T-cell (primary cell): ENCODE results near the gene NEUROD1. TPM values are rescaled to one million over a fixed set of nuclear protein-coding genes. Genes with fewer than 3 reads are reported as not detected.
A peak's percentile ranks its signal among the peaks of the same experiment; 100 is the strongest.

ENCODE experiments used
- ATAC-seq, 4 experiments: fragments of 200-7000 bp in 3 of 4; fragments of 150-1000 bp in 1 of 4; cut with Tn5 transposase; replicated peaks in 1 of 4; 1 replicate in 3 of 4; 2 replicates in 1 of 4; pipeline ENCODE4 v1.10.0; 2021; ENCODE audit warnings: moderate library complexity in 3 of 4, mild to moderate bottlenecking in 2 of 4, moderate number of reproducible peaks in 1 of 4
- CTCF ChIA-PET, 2 donors: fragments of 300-600 bp; sonication (Branson Sonifier 250); formaldehyde crosslinking; loops; one replicate each; lab custom pipeline; 2022; ENCODE audit warnings: antibody characterized with exemption in 2 of 2; lab: Charles Lee
- POLR2A ChIA-PET, 2 donors: fragments of 300-600 bp; sonication (Branson Sonifier 250); formaldehyde crosslinking; loops; one replicate each; lab custom pipeline; 2022; ENCODE audit warnings: antibody characterized with exemption in 2 of 2; lab: Charles Lee
- DNase-seq, 35 experiments: peaks; one replicate each; pipeline versions ENCODE4 v3.0.0 to v3.0.0-alpha.2; 2013 to 2023
- H3K27ac ChIP-seq: one replicate; pipeline ENCODE4 v1.5.1; 2013; ENCODE audit warnings: low read length
- H3K27me3 ChIP-seq, 2 experiments: replicated peaks in 1 of 2; 1 replicate in 1 of 2; 2 replicates in 1 of 2; pipeline versions ENCODE4 v1.6.1 to v1.7.0; 2013; ENCODE audit warnings: low read length in 1 of 2, mixed read lengths in 1 of 2; ENCODE audit not compliant: control insufficient read depth in 2 of 2, insufficient read depth in 2 of 2; ENCODE audit errors: extremely low read depth in 1 of 2
- H3K36me3 ChIP-seq, 2 donors: 1 replicate in 1 of 2; 2 replicates in 1 of 2; pipeline versions ENCODE4 v1.6.1 to v1.7.0; 2013; ENCODE audit warnings: low read length in 1 of 2; ENCODE audit not compliant: control insufficient read depth in 2 of 2, insufficient read depth in 1 of 2; ENCODE audit errors: extremely low read depth in 1 of 2
- H3K4me1 ChIP-seq, 2 experiments: 1 replicate in 1 of 2; 2 replicates in 1 of 2; pipeline versions ENCODE4 v1.6.1 to v1.7.0; 2013; ENCODE audit warnings: low read length in 2 of 2, mixed read lengths in 1 of 2; ENCODE audit not compliant: insufficient read depth in 2 of 2, control insufficient read depth in 1 of 2; ENCODE audit errors: extremely low read depth in 1 of 2
- H3K4me3 ChIP-seq, 2 donors: 1 replicate in 1 of 2; 2 replicates in 1 of 2; pipeline versions ENCODE4 v1.5.1 to v1.7.0; 2013; ENCODE audit warnings: mild to moderate bottlenecking in 2 of 2, low read length in 1 of 2, moderate library complexity in 1 of 2; ENCODE audit not compliant: control insufficient read depth in 1 of 2; ENCODE audit errors: extremely low read depth in 1 of 2
- H3K9me3 ChIP-seq: 2 replicates; pipeline ENCODE4 v1.7.0; 2013
- H3K27ac Mint-ChIP-seq, 2 donors: one replicate each; pipeline ENCODE4 v1.8.0; 2020 to 2021; ENCODE audit warnings: mild to moderate bottlenecking in 2 of 2, mixed read lengths in 2 of 2
- H3K27me3 Mint-ChIP-seq, 2 donors: one replicate each; pipeline ENCODE4 v1.8.0; 2021 to 2022; ENCODE audit warnings: mixed read lengths in 2 of 2
- H3K36me3 Mint-ChIP-seq: one replicate; pipeline ENCODE4 v1.8.0; 2021; ENCODE audit warnings: mixed read lengths
- H3K4me1 Mint-ChIP-seq, 3 donors: one replicate each; pipeline ENCODE4 v1.8.0; 2020 to 2022; ENCODE audit warnings: mixed read lengths in 3 of 3, mild to moderate bottlenecking in 1 of 3
- H3K4me3 Mint-ChIP-seq, 3 donors: one replicate each; pipeline ENCODE4 v1.8.0; 2020 to 2022; ENCODE audit warnings: mild to moderate bottlenecking in 3 of 3, mixed read lengths in 3 of 3, moderate library complexity in 3 of 3
- H3K9me3 Mint-ChIP-seq, 3 donors: one replicate each; pipeline ENCODE4 v1.8.0; 2020 to 2022; ENCODE audit warnings: mixed read lengths in 3 of 3
- WGBS: methylation state at CpG from one replicate; pipeline ENCODE4 v1.1.5; 2013; ENCODE audit warnings: missing lambda C conversion rate; ENCODE audit not compliant: insufficient coverage; 5-methylcytosine and 5-hydroxymethylcytosine counted together
- total RNA-seq, 35 experiments: library from RNA in 6 of 35; stranded (reverse) in 6 of 35; fragments of 120-200 nt in 1 of 35; gene quantifications; one replicate each; pipeline versions ENCODE4 v1.2.1 to v1.2.4 and lab custom pipeline; 2013 to 2026

NEUROD1 gene
- total RNA-seq, 5 donors from 2014 or later (not counting 1 experiment from before 2014, with no cell fraction given) = not detected

DNA sequence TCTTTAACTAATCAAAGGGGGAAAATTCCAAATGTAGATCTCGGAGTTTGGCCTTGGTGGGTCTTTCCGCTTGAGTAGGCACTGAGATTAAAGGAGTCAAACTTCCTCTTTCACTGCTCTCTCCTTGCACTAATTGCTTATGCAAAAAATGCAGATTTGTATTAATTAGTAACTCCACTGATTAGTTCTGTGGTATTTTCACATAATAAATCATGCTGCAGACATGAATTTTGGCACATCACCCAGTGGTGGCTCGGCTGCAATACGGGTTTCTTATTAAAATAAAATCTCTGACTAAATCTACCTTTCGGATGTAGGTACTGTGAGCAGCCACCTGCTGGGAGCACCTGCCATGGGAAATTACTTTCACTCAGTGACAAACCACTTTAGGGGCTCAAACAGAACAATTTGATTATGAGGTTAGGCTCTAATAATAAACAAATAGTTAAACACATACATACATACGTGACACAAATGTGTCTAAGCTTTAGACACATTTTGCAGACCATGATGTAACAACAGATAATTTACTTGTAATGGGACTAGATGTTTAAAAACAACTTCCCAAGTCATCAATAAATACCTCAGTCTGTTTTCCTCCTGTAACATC, 6.4 kb upstream of the NEUROD1 start:
- CTCF ChIA-PET = interaction anchor here (0.7 to 1.3 kb wide), 2 partner anchors 29 to 667 kb away, joined by 3 to 4 read pairs; no protein-coding TSS in a partner anchor
- DNase-seq = no peak
- no peak overlapping the region for H3K4me3 ChIP-seq

DNA sequence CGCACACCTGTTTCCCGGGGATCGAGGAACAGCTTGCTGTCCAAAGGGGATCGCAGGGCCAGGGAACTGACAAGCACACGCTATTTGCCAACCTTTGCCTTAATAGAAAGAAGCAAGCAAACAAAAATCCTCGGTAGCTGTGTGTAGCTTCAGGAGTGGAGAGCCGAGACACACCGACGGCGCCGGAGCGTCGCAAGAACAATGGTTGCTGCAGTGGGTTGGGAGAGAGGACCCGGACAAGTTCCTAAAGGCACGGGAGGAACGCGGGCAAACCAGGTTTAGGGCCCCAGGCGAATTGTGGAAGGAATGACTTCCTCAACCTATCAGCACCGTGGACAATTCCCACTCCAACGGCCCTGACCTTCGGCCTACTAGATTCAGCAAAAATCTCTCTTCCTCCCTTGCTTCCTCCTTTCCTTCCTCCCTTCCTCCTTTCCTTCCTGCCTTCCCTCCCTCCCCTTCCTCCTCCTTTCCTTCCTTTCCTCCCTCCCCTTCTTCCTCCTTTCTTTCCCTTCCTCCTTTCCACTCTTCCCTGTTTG, 4.9 kb upstream of the NEUROD1 start:
- ATAC-seq (no peak), DNase-seq (no peak)
- H3K27me3 Mint-ChIP-seq = peaks cover 71 to 76% of the 10 kb centered on the region in 2 donors
- Histone ChIP-seq H3K27me3 (peaks cover 35 to 60% of the 10 kb centered on the region in 2 experiments), H3K9me3 (no peaks in the 10 kb centered on the region), H3K4me1 (peaks cover 10 to 48% of the 10 kb centered on the region in 2 experiments), H3K36me3 (no peaks in the 10 kb centered on the region), H3K27ac (no peak overlapping the region), H3K4me3 (no peak overlapping the region)
- H3K4me1 Mint-ChIP-seq = peaks cover 40 to 45% (median 40%) of the 10 kb centered on the region in 3 donors
- peak overlapping the region in 1 of 3 donors; percentile 68 for H3K4me3 Mint-ChIP-seq
- CTCF ChIA-PET = interaction anchor here in 1 of 2 donors (1.3 kb wide), 1 partner anchor 30 kb away, joined by 4 read pairs; no protein-coding TSS in a partner anchor
- no peak overlapping the region for H3K27ac Mint-ChIP-seq
- POLR2A ChIA-PET = no interaction called here
- H3K9me3 Mint-ChIP-seq = no peaks in the 10 kb centered on the region
- WGBS = 11% methylated on average over 12 of the region's 21 CpGs
- no peaks in the 10 kb centered on the region for H3K36me3 Mint-ChIP-seq

More for the DNA sequence above, 6.4 kb upstream of the NEUROD1 start:
- no peak for ATAC-seq
- Mint-ChIP-seq H3K4me3 (no peak overlapping the region), H3K27ac (no peak overlapping the region), H3K27me3 (peaks cover 61 to 66% of the 10 kb centered on the region in 2 donors), H3K4me1 (peaks cover 27 to 31% (median 30%) of the 10 kb centered on the region in 3 donors), H3K36me3 (no peaks in the 10 kb centered on the region), H3K9me3 (no peaks in the 10 kb centered on the region)
- Histone ChIP-seq H3K27ac (no peak overlapping the region), H3K36me3 (no peaks in the 10 kb centered on the region), H3K4me1 (peaks cover 4 to 34% of the 10 kb centered on the region in 2 experiments), H3K9me3 (no peaks in the 10 kb centered on the region), H3K27me3 (peaks cover 25 to 45% of the 10 kb centered on the region in 2 experiments)
- WGBS = no CpG with 5 or more reads among the region's 6 CpGs
- POLR2A ChIA-PET = no interaction called here

DNA sequence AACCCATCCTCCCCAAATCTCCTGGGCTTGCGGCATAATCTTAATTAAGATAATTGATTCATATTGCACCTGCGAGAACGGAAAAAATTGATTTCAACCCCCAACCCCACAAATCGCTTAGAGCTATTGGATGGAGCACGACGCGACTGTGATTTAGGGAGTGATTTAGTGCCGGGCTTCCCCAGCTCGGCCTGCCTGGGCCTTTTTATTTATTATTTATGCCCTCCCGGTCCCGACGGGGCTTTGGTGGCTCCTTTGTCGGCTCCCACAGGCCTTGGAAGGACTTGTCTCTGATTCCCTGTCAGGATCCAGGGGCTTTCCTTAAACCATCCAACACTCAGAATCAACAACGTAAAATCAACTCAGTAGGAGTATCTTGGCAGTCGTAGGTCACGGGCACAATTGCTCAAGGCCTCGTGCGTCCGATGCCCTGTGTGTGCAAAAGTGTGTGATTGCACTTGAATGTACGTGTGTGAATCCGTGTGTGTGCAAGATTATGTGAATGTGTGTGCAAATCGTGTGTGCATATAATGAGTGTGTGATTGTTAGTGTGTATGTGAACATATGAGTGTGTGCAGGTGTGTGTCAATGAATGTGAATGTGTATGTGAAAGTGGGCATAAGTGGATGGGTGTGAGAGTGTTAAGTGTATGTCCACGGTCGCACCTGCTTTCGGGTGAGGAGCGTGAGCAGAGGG, 4.3 kb upstream of the NEUROD1 start:
- Mint-ChIP-seq H3K4me3 (peak overlapping the region in 2 of 3 donors; percentile 15 to 68), H3K4me1 (peaks cover 42 to 47% (median 44%) of the 10 kb centered on the region in 3 donors), H3K36me3 (peaks cover 3% of the 10 kb centered on the region), H3K27ac (peak overlapping the region in 1 of 2 donors; percentile 0), H3K9me3 (peaks cover 0 to 3% (median 0%) of the 10 kb centered on the region in 3 donors), H3K27me3 (peaks cover 78% of the 10 kb centered on the region in 2 donors)
- no peaks in the 10 kb centered on the region for H3K9me3 ChIP-seq
- H3K27me3 ChIP-seq = peaks cover 41 to 63% of the 10 kb centered on the region in 2 experiments
- ChIA-PET POLR2A (no interaction called here), CTCF (no interaction called here)
- no peak for ATAC-seq
- no peak for DNase-seq
- no peak overlapping the region for H3K27ac ChIP-seq
- no peak overlapping the region for H3K4me3 ChIP-seq
- WGBS = 20% methylated on average over 20 of the region's 26 CpGs
- no peaks in the 10 kb centered on the region for H3K36me3 ChIP-seq
- peaks cover 10 to 48% of the 10 kb centered on the region in 2 experiments for H3K4me1 ChIP-seq

DNA sequence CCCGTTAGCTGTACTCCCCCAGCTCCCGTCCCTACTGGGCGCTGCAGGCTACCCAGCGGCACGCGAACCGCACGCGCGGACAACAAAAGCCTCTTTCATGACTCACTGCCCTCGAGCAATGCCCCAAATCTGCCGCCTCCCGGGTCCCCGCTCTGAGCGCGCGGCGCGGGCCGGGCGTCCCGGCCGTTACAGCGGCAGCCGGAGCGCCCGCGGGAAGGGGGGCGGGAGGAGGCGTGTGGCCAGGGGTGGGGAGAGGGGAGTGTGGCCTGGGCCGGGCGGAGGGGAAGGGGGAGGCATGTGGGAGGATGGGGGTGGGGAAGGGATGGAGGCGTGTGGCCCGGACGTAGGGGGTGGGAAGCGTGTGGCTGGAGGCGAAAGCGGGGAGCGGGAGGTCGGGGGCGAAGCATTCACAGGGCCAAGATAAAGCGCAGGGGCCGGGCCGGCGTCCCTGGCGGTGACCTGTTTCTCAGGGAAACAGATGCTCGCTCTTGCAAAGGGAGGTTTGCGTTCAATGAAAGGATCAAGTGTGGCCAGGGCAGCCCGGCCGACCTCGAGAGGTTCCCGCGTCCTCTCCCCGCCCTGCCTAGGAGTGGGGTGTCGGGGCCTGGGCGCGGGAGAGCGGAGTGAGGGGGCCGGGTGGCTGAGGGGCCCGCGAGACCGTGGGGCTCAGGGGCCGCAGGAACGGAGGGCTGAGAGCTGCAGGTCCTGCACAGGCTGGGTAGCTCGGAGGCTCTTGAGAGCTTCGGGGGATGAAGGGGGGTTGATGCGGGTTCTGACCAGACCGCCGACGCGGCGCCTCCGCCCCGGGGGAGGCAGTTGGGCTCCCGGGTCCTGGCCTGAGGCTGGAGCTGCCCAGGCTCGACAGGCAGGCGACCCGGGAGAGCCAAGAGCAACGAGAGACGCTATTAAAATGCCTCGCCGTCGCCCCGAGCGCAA, 3.5 kb upstream of the NEUROD1 start:
- peaks cover 49 to 51% (median 49%) of the 10 kb centered on the region in 3 donors for H3K4me1 Mint-ChIP-seq
- ATAC-seq (peak in 1 of 4 experiments; percentile 29), DNase-seq (no peak)
- peaks cover 10 to 48% of the 10 kb centered on the region in 2 experiments for H3K4me1 ChIP-seq
- 3% methylated on average over 65 of the region's 85 CpGs for WGBS
- no peaks in the 10 kb centered on the region for H3K36me3 ChIP-seq
- no peaks in the 10 kb centered on the region for H3K9me3 ChIP-seq
- H3K27me3 ChIP-seq = peaks cover 42 to 69% of the 10 kb centered on the region in 2 experiments
- peaks cover 81 to 86% of the 10 kb centered on the region in 2 donors for H3K27me3 Mint-ChIP-seq
- H3K4me3 ChIP-seq = peak overlapping the region in 1 of 2 donors; percentile 54
- peaks cover 3% of the 10 kb centered on the region for H3K36me3 Mint-ChIP-seq
- H3K9me3 Mint-ChIP-seq = peaks cover 0 to 11% (median under 1%) of the 10 kb centered on the region in 3 donors
- no peak overlapping the region for H3K27ac Mint-ChIP-seq
- peak overlapping the region; percentile 39 to 68 (median 50) for H3K4me3 Mint-ChIP-seq
- CTCF ChIA-PET = no interaction called here
- no peak overlapping the region for H3K27ac ChIP-seq
- POLR2A ChIA-PET = interaction anchor here in 1 of 2 donors (0.6 kb wide), 1 partner anchor 199 kb away, joined by 3 read pairs; no protein-coding TSS in a partner anchor

DNA sequence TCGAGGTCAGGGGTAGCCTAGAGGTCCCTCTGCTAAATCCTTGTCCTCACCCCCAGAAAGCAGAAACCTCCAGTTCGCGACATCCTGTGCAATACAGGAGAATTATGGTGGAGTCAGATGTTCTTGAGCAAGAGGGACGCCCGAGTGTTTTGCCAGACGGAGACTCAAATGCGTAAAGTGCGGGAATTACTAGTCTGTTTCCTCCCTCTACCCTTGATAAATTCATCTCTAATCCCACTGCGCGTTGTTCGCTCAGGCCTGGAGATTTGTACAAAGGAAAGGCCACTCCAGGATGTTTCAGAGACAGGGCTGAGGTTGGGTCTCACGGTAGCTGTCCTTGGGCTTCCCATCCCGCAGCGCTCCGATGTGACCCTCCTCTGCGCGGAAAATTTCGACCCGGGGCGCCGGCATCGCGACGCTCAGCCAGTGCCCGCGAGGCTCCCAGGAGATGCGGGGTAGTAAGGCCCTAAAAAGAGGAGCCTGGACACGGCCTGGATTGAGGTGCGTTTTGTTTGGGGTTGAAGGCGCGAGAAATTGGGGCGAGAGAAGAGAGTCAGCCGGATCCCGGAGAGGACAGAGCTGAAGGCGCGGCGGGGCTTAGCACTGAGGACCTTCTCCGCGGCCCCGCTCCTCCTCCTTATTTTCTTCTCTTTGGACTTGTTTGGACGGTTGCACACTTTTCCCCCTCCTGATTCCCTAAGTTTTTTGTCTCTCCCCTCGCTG, 2.6 kb upstream of the NEUROD1 start:
- peaks cover 53 to 57% (median 53%) of the 10 kb centered on the region in 3 donors for H3K4me1 Mint-ChIP-seq
- CTCF ChIA-PET = no interaction called here
- no peak overlapping the region for H3K27ac Mint-ChIP-seq
- Histone ChIP-seq H3K4me3 (peak overlapping the region in 1 of 2 donors; percentile 54), H3K36me3 (no peaks in the 10 kb centered on the region), H3K9me3 (no peaks in the 10 kb centered on the region), H3K4me1 (peaks cover 10 to 52% of the 10 kb centered on the region in 2 experiments), H3K27me3 (peaks cover 44 to 76% of the 10 kb centered on the region in 2 experiments), H3K27ac (no peak overlapping the region)
- peaks cover 3% of the 10 kb centered on the region for H3K36me3 Mint-ChIP-seq
- H3K4me3 Mint-ChIP-seq = peak overlapping the region; percentile 39 to 68 (median 50)
- peaks cover 0 to 15% (median 4%) of the 10 kb centered on the region in 3 donors for H3K9me3 Mint-ChIP-seq
- no peak for ATAC-seq
- H3K27me3 Mint-ChIP-seq = peaks cover 89% of the 10 kb centered on the region in 2 donors
- POLR2A ChIA-PET = no interaction called here
- 14% methylated on average over 34 of the region's 42 CpGs for WGBS
- no peak for DNase-seq
